Measurements from ENCODE around the gene ERGIC2.

ERGIC2 gene

GRCh38 chr12:29380536-29381523 lies at the start of gene ERGIC2:
TSS of gene ERGIC2 (minus strand) at chr12:29381172. CDS start at chr12:29371633, 9,539 bp downstream.
- TF ChIP-seq, protein P1, sequence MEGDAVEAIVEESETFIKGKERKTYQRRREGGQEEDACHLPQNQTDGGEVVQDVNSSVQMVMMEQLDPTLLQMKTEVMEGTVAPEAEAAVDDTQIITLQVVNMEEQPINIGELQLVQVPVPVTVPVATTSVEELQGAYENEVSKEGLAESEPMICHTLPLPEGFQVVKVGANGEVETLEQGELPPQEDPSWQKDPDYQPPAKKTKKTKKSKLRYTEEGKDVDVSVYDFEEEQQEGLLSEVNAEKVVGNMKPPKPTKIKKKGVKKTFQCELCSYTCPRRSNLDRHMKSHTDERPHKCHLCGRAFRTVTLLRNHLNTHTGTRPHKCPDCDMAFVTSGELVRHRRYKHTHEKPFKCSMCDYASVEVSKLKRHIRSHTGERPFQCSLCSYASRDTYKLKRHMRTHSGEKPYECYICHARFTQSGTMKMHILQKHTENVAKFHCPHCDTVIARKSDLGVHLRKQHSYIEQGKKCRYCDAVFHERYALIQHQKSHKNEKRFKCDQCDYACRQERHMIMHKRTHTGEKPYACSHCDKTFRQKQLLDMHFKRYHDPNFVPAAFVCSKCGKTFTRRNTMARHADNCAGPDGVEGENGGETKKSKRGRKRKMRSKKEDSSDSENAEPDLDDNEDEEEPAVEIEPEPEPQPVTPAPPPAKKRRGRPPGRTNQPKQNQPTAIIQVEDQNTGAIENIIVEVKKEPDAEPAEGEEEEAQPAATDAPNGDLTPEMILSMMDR (IDR thresholded peaks at IDR 0.05; ENCODE audit: borderline replicate concordance, insufficient read depth, low read depth, low read length): no peak
- peak within 1 kb of the TSS; percentile 86 for H3K4me3 ChIP-seq (ENCODE audit: low read depth, low read length)

DNA sequence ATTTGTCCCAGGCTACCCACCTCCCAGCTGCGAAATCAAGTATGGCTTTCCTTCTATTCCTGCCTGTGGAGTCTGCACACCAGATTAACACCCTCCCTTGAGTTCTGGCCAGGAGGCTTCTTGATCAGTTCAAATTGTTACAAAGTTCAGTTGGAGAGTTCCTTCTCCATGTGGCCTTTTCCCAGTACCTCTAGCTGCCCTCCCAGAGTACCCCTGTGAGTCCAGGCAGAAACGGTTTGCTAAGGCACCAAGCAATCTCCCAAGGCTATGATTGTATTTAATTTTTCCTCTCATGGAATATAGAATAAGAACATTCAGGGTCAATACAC lies 49.7 kb upstream of the ERGIC2 start:
- TF ChIP-seq, protein P1 (IDR thresholded peaks at IDR 0.05; ENCODE audit: borderline replicate concordance, insufficient read depth, low read depth, low read length): no peak
- no peak overlapping the region for H3K4me3 ChIP-seq (ENCODE audit: low read depth, low read length)

DNA sequence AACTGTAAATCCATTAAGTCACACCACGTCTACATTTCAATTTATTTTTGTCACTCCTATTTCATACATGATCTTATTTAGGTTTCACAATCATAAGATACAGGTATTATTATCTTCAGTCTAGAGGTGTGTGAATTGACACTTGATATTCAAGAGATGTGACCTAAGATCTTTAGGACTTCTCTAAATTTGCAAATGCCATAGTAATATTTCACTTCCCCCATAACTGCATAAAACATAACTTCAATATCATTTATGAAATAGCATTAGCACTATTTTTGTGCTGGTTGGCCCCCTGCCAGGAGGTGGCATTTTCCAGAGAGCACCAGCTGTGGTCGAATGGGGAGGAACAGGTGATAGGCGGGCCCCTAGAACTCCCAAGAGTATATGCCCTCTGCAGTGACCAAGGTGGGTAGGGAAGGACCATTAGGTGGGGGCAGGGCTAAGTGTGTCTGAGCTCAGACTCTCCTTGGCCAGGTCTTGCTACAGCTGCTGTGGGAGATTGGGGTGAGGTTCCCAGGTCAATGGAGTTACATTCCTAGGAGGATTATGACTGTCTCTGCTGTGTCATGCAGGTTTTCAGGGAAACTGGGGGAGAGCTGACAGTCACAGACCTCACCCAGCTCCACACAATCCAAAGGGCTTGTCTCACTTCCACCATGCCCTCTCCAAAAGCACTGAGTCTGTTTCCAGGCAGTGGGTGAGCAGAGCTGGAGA lies 49.2 kb upstream of the ERGIC2 start:
- TF ChIP-seq, protein P1 (IDR thresholded peaks at IDR 0.05; ENCODE audit: borderline replicate concordance, insufficient read depth, low read depth, low read length): no peak
- H3K4me3 ChIP-seq (ENCODE audit: low read depth, low read length): no peak overlapping the region

DNA sequence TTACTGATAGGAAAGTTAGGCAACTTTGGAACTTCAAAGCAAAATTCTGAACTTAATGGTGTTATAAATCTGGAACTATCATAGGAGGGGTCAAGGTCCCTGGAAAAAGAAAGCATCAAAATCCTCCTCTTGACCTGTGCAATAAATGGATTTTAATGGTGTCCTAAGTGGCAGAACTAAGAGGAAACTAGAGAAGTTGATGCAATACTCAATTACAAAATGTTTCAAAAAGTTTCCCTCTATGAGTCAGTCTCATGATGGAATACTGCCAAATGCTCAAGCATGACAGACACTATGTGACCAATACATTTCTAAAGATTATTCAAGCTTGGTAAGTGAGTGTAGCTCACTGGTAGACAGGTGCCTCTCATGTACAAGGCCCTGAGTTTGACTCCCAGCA lies 47.7 kb upstream of the ERGIC2 start:
- H3K4me3 ChIP-seq (ENCODE audit: low read depth, low read length): no peak overlapping the region
- TF ChIP-seq, protein P1 (IDR thresholded peaks at IDR 0.05; ENCODE audit: borderline replicate concordance, insufficient read depth, low read depth, low read length): no peak

DNA sequence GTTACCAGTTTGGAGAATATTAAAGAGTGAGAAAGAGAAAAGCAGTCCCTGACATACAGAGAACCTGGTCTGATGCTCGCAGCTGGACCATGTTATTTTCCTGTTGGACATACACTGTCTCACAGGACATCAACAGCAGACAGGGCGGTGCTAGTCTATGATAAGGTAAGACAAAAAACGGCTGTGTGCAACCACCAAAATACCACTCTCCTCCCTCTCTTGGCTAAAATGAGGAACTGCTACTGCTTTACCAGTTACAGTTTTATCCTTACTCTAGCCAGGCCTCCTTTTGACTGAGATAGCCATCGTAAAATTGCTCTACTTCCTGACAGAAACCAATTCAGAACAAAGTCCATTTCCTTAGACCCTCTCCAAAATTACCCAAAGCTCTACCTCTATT lies 47.0 kb upstream of the ERGIC2 start:
- H3K4me3 ChIP-seq (ENCODE audit: low read depth, low read length): no peak overlapping the region
- TF ChIP-seq, protein P1 (IDR thresholded peaks at IDR 0.05; ENCODE audit: borderline replicate concordance, insufficient read depth, low read depth, low read length): peak; percentile 55; the same call in 1 of the 2 replicates

GRCh38 chr12:29426498-29426897 lies 45.5 kb upstream of the ERGIC2 start:
- no peak overlapping the region for H3K4me3 ChIP-seq (ENCODE audit: low read depth, low read length)
- TF ChIP-seq, protein P1 (IDR thresholded peaks at IDR 0.05; ENCODE audit: borderline replicate concordance, insufficient read depth, low read depth, low read length): no peak
